K562 (cell line): ENCODE results near the gene PAQR4.

Experiments
- CREB1 ChIP-seq, 2 experiments: sonication (generic) in 1 of 2; formaldehyde crosslinking in 1 of 2; IDR thresholded peaks; 2 replicates each; pipeline versions ENCODE4 v1.6.1 to v1.8.0; 2012 to 2022; ENCODE audit warnings: inconsistent platforms in 1 of 2, mild to moderate bottlenecking in 1 of 2, missing genetic modification reagents in 1 of 2, moderate library complexity in 1 of 2
- POLR2A ChIP-seq: fragments of 450-650 bp; conservative IDR thresholded peaks from 2 replicates; pipeline ENCODE4 v1.6.1; 2016
- TEAD1 ChIP-seq, 2 experiments: fragments of 450-650 bp in 1 of 2; sonication (generic) in 1 of 2; formaldehyde crosslinking; IDR thresholded peaks; 2 replicates each; pipeline versions ENCODE4 v1.4.0 to v1.8.0; 2020 to 2022; ENCODE audit warnings: mild to moderate bottlenecking in 2 of 2, missing genetic modification reagents in 1 of 2
- TRIM28 ChIP-seq: fragments of 450-650 bp; IDR thresholded peaks from 2 replicates; pipeline ENCODE4 v1.6.1; 2017
- ZZZ3 ChIP-seq: fragments of 450-650 bp; IDR thresholded peaks from 2 replicates; pipeline ENCODE4 v1.6.1; 2016; ENCODE audit warnings: antibody characterized with exemption, mild to moderate bottlenecking, moderate library complexity
- TF ChIP-seq, protein P1 (sequence below): sonication (generic); formaldehyde crosslinking; IDR thresholded peaks from 2 replicates; pipeline ENCODE4 v1.8.0; 2023; ENCODE audit warnings: missing genetic modification reagents, mild to moderate bottlenecking, borderline replicate concordance
- TF ChIP-seq, protein P2 (sequence below): sonication (generic); formaldehyde crosslinking; IDR thresholded peaks from 2 replicates; pipeline ENCODE4 v1.9.0; 2022; ENCODE audit warnings: mild to moderate bottlenecking, missing genetic modification reagents

DNA sequence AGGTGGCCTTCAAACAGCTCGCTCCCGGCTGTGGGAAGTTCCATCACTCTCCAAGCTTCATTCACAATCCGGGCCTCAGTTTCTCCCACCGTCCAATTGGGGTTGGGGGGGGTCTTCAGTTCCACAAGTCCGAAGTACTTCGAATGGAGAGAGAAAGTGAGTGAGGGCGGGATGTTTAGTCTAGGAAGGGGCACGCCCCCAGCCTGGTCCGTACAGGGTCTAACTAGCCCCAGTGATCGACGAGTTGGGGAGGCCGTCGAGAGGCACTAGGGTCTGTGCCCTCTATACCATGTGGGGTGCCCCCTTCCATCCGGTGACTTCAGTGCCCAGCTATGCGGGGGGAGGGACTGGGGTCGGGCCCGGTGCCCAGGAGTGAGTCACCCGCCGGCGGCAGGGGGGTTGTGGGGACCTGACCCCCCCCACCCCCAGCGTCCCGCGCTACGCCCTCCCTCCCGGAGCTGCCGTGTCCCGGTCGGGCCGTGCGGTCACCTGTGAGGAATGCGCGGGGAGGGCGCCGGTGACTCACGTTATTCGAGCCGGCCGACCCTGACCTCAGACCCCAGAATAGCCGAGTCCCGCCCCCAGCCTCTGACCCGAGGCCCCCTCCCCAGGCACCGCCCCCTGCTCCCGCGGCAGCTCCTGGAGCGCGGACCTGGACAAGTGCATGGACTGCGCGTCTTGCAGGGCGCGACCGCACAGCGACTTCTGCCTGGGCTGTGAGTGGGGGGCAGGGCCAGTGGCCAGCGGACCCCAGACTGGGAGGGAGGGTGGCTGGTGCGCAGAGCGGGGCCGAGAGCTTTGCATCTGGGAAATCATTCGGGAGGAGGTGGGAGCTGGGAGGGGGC, 51.7 kb downstream of the PAQR4 start:
- TF ChIP-seq TRIM28 (no peak), TEAD1 (CRISPR knock-in tag; IDR thresholded peaks at IDR 0.05) (peak; percentile 48 to 96; a peak in 3 of 4 replicates), CREB1 (IDR thresholded peaks at IDR 0.05) (peak; percentile 34; the same call in 1 of the 2 replicates), CREB1 (CRISPR knock-in tag; IDR thresholded peaks at IDR 0.05) (peak; percentile 60; the same call in 1 of the 2 replicates), POLR2A (peak; percentile 33; the same call in 1 of the 2 replicates), ZZZ3 (no peak)
- TF ChIP-seq, protein P1, sequence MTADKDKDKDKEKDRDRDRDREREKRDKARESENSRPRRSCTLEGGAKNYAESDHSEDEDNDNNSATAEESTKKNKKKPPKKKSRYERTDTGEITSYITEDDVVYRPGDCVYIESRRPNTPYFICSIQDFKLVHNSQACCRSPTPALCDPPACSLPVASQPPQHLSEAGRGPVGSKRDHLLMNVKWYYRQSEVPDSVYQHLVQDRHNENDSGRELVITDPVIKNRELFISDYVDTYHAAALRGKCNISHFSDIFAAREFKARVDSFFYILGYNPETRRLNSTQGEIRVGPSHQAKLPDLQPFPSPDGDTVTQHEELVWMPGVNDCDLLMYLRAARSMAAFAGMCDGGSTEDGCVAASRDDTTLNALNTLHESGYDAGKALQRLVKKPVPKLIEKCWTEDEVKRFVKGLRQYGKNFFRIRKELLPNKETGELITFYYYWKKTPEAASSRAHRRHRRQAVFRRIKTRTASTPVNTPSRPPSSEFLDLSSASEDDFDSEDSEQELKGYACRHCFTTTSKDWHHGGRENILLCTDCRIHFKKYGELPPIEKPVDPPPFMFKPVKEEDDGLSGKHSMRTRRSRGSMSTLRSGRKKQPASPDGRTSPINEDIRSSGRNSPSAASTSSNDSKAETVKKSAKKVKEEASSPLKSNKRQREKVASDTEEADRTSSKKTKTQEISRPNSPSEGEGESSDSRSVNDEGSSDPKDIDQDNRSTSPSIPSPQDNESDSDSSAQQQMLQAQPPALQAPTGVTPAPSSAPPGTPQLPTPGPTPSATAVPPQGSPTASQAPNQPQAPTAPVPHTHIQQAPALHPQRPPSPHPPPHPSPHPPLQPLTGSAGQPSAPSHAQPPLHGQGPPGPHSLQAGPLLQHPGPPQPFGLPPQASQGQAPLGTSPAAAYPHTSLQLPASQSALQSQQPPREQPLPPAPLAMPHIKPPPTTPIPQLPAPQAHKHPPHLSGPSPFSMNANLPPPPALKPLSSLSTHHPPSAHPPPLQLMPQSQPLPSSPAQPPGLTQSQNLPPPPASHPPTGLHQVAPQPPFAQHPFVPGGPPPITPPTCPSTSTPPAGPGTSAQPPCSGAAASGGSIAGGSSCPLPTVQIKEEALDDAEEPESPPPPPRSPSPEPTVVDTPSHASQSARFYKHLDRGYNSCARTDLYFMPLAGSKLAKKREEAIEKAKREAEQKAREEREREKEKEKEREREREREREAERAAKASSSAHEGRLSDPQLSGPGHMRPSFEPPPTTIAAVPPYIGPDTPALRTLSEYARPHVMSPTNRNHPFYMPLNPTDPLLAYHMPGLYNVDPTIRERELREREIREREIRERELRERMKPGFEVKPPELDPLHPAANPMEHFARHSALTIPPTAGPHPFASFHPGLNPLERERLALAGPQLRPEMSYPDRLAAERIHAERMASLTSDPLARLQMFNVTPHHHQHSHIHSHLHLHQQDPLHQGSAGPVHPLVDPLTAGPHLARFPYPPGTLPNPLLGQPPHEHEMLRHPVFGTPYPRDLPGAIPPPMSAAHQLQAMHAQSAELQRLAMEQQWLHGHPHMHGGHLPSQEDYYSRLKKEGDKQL (CRISPR knock-in tag), result no peak
- TF ChIP-seq, protein P2, sequence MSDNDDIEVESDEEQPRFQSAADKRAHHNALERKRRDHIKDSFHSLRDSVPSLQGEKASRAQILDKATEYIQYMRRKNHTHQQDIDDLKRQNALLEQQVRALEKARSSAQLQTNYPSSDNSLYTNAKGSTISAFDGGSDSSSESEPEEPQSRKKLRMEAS, result peak; percentile 53
